SJSA1 (cell line): ENCODE measurements around the gene POFUT2. TPM values are rescaled to one million over a fixed set of nuclear protein-coding genes. Genes with fewer than 3 reads are reported as not detected.
"Not testable (repeated sequence)": the region's sequence is repeated elsewhere in the genome, so short reads cannot be mapped to it uniquely, and the experiment has no call there.

ENCODE experiments used
- DNase-seq, 2 experiments: peaks; one replicate each; pipeline ENCODE4 v3.0.0-alpha.2; 2015 to 2020; ENCODE audit warnings: low spot score in 2 of 2, low read depth in 1 of 2
- H3K27ac ChIP-seq: fragments of 250-450 bp; sonication (Bioruptor Pico); 2 replicates; pipeline ENCODE4 v1.5.1; 2020; ENCODE audit warnings: mild to moderate bottlenecking, moderate library complexity
- H3K27me3 ChIP-seq: fragments of 250-450 bp; sonication (Bioruptor Pico); replicated peaks from 2 replicates; pipeline ENCODE4 v1.5.1; 2020; ENCODE audit warnings: mild to moderate bottlenecking, moderate library complexity
- H3K36me3 ChIP-seq: fragments of 250-450 bp; sonication (Bioruptor Pico); 2 replicates; pipeline ENCODE4 v1.5.1; 2020; ENCODE audit warnings: mild to moderate bottlenecking
- H3K4me1 ChIP-seq: fragments of 250-450 bp; sonication (Bioruptor Pico); replicated peaks from 2 replicates; pipeline ENCODE4 v1.6.1; 2021; ENCODE audit warnings: mild to moderate bottlenecking
- H3K4me3 ChIP-seq: fragments of 250-450 bp; sonication (Bioruptor Pico); 2 replicates; pipeline ENCODE4 v1.5.1; 2020; ENCODE audit warnings: mild to moderate bottlenecking
- H3K9me3 ChIP-seq: fragments of 250-450 bp; sonication (Bioruptor Pico); replicated peaks from 2 replicates; pipeline ENCODE4 v1.5.1; 2020; ENCODE audit warnings: mild to moderate bottlenecking
- total RNA-seq: library from RNA; depleted of rRNA; stranded (reverse); fragments of >200 nt; shearing (Covaris generic); gene quantifications from 2 replicates; pipeline ENCODE4 v1.2.3, GENCODE V29; 2014

POFUT2 gene
- total RNA-seq, 1 experiment from 2014 or later = 42.0 TPM

GRCh38 chr21:45322231-45322959, 34.7 kb upstream of the POFUT2 start:
- Histone ChIP-seq H3K27me3 (no peaks in the 10 kb centered on the region), H3K4me3 (no peak overlapping the region), H3K4me1 (peaks cover 100% of the 10 kb centered on the region), H3K27ac (no peak overlapping the region), H3K9me3 (no peaks in the 10 kb centered on the region), H3K36me3 (peaks cover 5% of the 10 kb centered on the region; the same call in 1 of the 2 replicates)
- DNase-seq = peak in 1 of 2 experiments; percentile 41

GRCh38 chr21:45320261-45321025, 32.7 kb upstream of the POFUT2 start:
- no peaks in the 10 kb centered on the region for H3K9me3 ChIP-seq
- H3K4me1 ChIP-seq = peaks cover 87% of the 10 kb centered on the region
- peaks cover 5% of the 10 kb centered on the region; the same call in 1 of the 2 replicates for H3K36me3 ChIP-seq
- no peaks in the 10 kb centered on the region for H3K27me3 ChIP-seq
- DNase-seq = peak in 1 of 2 experiments; percentile 58
- peak overlapping the region; percentile 96 for H3K27ac ChIP-seq
- H3K4me3 ChIP-seq = no peak overlapping the region

GRCh38 chr21:45319461-45320211, 31.9 kb upstream of the POFUT2 start:
- peaks cover 79% of the 10 kb centered on the region for H3K4me1 ChIP-seq

GRCh38 chr21:45318556-45319404, 31.1 kb upstream of the POFUT2 start:
- Histone ChIP-seq H3K4me1 (peaks cover 70% of the 10 kb centered on the region), H3K27me3 (no peaks in the 10 kb centered on the region), H3K27ac (peak overlapping the region; percentile 96), H3K36me3 (peaks cover 5% of the 10 kb centered on the region; the same call in 1 of the 2 replicates), H3K9me3 (no peaks in the 10 kb centered on the region), H3K4me3 (no peak overlapping the region)
- DNase-seq = peak; percentile 76 to 88

More at GRCh38 chr21:45319461-45320211, 31.9 kb upstream of the POFUT2 start:
- peak overlapping the region; percentile 96 for H3K27ac ChIP-seq
- no peaks in the 10 kb centered on the region for H3K9me3 ChIP-seq
- H3K36me3 ChIP-seq = peaks cover 5% of the 10 kb centered on the region; the same call in 1 of the 2 replicates
- H3K4me3 ChIP-seq = no peak overlapping the region
- no peaks in the 10 kb centered on the region for H3K27me3 ChIP-seq
- peak; percentile 97 to 98 for DNase-seq

GRCh38 chr21:45318146-45318555, 30.5 kb upstream of the POFUT2 start:
- DNase-seq = no peak
- Histone ChIP-seq H3K27ac (peak overlapping the region; percentile 96), H3K4me1 (peaks cover 64% of the 10 kb centered on the region), H3K27me3 (no peaks in the 10 kb centered on the region), H3K4me3 (no peak overlapping the region), H3K9me3 (no peaks in the 10 kb centered on the region), H3K36me3 (peaks cover 5% of the 10 kb centered on the region; the same call in 1 of the 2 replicates)

- no peaks in the 10 kb centered on the region for H3K27me3 ChIP-seq
- no peaks in the 10 kb centered on the region for H3K9me3 ChIP-seq
- peak; percentile 94 to 96 for DNase-seq
- H3K36me3 ChIP-seq = peaks cover 5% of the 10 kb centered on the region; the same call in 1 of the 2 replicates
- no peak overlapping the region for H3K4me3 ChIP-seq
- peak overlapping the region; percentile 96 for H3K27ac ChIP-seq
- H3K4me1 ChIP-seq = peaks cover 58% of the 10 kb centered on the region
Observed at GRCh38 chr21:45317398-45318145, 29.9 kb upstream of the POFUT2 start.

GRCh38 chr21:45316871-45317397, 29.2 kb upstream of the POFUT2 start:
- H3K36me3 ChIP-seq = peaks cover 5% of the 10 kb centered on the region; the same call in 1 of the 2 replicates
- no peak for DNase-seq
- H3K4me1 ChIP-seq = peaks cover 52% of the 10 kb centered on the region
- H3K27ac ChIP-seq = peak overlapping the region; percentile 96
- no peaks in the 10 kb centered on the region for H3K27me3 ChIP-seq
- H3K4me3 ChIP-seq = no peak overlapping the region
- no peaks in the 10 kb centered on the region for H3K9me3 ChIP-seq

- H3K27me3 ChIP-seq, H3K4me3 ChIP-seq, H3K36me3 ChIP-seq, H3K9me3 ChIP-seq, DNase-seq, H3K27ac ChIP-seq: not testable (repeated sequence)
- peaks cover 41% of the 10 kb centered on the region for H3K4me1 ChIP-seq
Observed at GRCh38 chr21:45315676-45316470, 28.2 kb upstream of the POFUT2 start.

- H3K4me3 ChIP-seq = no peak overlapping the region
- no peaks in the 10 kb centered on the region for H3K27me3 ChIP-seq
- DNase-seq = no peak
- H3K36me3 ChIP-seq = peaks cover 5% of the 10 kb centered on the region; the same call in 1 of the 2 replicates
- H3K9me3 ChIP-seq = no peaks in the 10 kb centered on the region
- H3K4me1 ChIP-seq = peaks cover 34% of the 10 kb centered on the region
- no peak overlapping the region for H3K27ac ChIP-seq
Observed at GRCh38 chr21:45313682-45314081, 26.0 kb upstream of the POFUT2 start.

- Histone ChIP-seq H3K27me3 (no peaks in the 10 kb centered on the region), H3K4me3 (no peak overlapping the region)
Observed at GRCh38 chr21:45313015-45313414, 25.3 kb upstream of the POFUT2 start.

GRCh38 chr21:45312296-45312695, 24.6 kb upstream of the POFUT2 start:
- Histone ChIP-seq H3K27me3 (no peaks in the 10 kb centered on the region), H3K27ac (no peak overlapping the region), H3K4me1 (peaks cover 31% of the 10 kb centered on the region), H3K4me3 (no peak overlapping the region), H3K9me3 (no peaks in the 10 kb centered on the region), H3K36me3 (no peaks in the 10 kb centered on the region)
- no peak for DNase-seq

More at GRCh38 chr21:45313015-45313414, 25.3 kb upstream of the POFUT2 start:
- Histone ChIP-seq H3K36me3 (peaks cover 2% of the 10 kb centered on the region; the same call in 1 of the 2 replicates), H3K9me3 (no peaks in the 10 kb centered on the region), H3K4me1 (peaks cover 34% of the 10 kb centered on the region), H3K27ac (no peak overlapping the region)
- DNase-seq = no peak
